Right renal pelvis (tissue), 4 donors: Measurements from ENCODE around the gene ARHGEF25. TPM values are rescaled to one million over a fixed set of nuclear protein-coding genes. Genes with fewer than 3 reads are reported as not detected.
"Not testable (repeated sequence)": the region's sequence is repeated elsewhere in the genome, so short reads cannot be mapped to it uniquely, and the experiment has no call there.

Experiments
- DNase-seq, 4 donors: peaks; one replicate each; pipeline ENCODE4 v3.0.0-alpha.2; 2013; ENCODE audit warnings: low read depth in 4 of 4, low spot score in 3 of 4, missing footprints in 1 of 4
- polyA plus RNA-seq, 4 donors: library from polyadenylated mRNA; unstranded; fragments of 120-200 nt; gene quantifications; one replicate each; pipeline ENCODE4 v1.2.1, GENCODE V29; 2013; ENCODE audit not compliant: insufficient read length in 4 of 4

Gene ARHGEF25
- polyA plus RNA-seq, 4 donors, result 30.0 to 37.1 (median 32.9) TPM

DNA sequence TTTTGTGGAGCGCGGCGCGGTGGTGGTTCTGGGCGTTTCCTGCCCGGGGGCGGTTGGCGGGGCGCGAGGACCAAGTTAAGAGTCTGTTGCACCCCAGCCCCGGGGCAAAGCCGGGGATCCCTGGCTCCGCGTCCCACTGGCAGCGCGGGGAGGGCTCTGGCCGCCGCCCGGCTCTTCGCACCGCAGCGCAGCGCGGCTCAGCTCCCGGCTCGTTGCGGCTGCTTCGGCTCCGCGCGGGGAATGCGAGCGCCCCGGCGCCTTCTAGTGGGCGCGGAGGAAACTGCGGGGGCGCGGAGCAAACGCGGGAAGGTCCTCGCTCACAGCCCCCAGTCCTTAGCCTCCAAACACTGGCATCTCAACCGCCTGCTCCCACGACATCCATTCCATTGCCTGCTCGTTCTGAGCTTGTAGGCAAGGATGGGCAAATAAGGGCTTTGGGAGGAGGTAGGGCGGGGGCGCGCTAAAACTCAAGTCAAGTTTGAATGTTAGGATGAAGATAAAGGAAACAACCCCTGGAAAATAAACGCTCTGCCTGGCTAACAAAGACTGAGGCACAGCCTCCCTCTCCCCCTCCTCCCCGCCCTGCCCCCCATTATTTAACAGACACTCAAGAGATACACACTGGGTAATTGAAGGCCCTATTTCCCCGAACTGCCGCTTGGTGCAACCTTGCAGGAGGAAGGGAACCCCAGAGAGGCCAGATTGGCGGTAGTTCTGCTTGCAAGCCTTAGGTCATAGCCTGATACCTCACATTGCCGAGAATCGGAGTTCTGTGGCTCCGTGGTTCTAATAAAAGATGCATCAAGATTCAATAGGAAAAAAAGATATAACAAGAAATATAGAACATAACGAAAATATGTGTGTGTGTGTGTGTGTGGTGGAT is 22.0 kb downstream of the ARHGEF25 start, which contains the start of gene B4GALNT1:
TSS of gene B4GALNT1 (minus strand) at position 244 of the 883 bp plus-strand sequence. CDS start 1,069 bp downstream, outside the sequence.
- DNase-seq, result no peak

DNA sequence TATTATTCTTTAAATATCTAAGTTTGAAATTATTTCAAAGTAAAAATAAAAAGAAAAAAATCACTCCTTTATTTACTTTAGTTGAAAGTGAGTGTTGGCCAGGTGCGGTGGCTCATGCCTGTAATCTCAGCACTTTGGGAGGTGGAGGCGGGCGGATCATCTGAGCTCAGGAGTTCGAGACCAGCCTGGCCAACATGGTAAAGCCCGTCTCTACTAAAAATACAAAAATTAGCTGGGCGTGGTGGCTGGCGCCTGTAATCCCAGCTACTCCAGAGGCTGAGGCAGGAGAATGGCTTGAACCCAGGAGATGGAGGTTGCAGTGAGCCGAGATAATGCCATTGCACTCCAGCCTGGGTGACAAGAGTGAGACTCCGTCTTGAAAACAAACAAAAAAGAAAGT is 25.5 kb downstream of the ARHGEF25 start:
- not testable (repeated sequence) for DNase-seq

DNA sequence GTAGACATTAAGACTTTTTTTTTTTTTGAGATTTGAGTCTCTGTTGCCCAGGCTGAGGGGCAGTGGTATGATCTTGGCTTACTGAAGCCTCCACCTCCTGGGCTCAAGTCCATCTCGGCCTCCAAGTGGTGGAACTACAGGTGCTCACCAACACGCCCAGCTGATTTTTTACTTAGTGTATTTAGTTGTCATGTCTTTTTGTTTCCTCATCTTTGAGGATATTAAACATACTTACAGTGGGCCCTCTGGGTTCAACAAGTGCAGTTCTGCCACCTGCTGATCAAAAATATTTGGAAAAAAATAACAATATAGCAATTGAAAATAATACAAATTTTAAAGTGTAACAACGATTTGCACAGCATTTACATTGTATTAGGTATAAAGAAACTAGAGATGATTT is 26.1 kb downstream of the ARHGEF25 start:
- no peak for DNase-seq

DNA sequence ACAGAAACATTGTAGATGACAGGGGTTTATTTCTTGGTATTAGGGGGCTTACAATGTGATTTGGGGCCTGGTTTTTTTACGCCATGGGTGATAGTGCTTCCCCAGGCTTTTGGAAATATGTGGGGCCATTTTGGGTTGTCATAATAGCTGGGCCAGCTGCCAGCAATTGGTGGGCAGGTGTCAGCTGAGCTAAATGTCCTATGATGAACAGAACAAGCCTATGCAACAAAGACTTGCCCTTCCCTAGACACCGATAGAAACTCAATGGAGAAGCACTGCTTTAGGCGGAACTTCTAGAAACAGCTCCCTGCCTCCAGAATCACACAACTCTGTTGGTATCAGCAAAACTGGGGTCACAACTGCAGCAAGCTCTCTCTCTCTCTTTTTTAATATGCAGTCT is 26.9 kb downstream of the ARHGEF25 start:
- no peak for DNase-seq

DNA sequence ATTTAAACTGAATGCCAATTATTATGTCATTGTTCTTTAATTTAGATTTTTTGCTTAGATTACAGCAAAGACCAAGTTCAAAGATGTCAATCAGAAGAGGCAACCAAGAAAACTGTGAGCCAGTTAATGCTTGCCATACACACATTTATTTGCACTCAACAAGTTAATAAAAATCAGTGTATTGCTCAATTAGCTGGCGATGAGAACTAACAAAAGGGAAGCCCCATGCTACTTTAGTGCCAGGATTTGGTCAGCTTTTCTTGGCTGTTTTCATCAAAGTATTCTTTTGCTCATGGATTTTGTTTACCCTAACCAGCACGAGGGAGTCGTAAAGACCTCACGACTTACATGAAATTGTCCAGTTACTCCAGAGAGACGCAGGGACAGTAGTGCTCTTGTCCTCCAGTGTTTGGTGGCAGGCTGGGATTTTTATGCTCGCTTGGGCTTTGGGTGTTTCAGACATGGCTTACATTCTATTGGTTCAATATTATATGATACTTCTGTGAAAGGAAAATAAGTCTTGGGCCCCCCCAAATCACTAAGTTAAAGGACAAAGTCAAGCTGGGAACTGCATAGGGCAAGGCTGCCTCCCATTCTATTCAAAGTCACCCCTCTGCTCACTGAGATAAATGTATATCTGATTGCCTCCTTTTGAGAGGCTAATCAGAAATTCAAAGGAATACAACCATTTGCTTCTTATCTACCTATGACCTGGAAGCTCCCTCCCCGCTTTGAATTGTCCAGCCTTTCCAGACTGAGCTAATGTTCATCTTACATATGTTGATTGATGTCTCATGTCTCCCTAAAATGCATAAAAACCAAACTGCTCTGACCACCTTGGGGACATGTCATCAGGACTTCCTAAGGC is 29.2 kb downstream of the ARHGEF25 start:
- no peak for DNase-seq

DNA sequence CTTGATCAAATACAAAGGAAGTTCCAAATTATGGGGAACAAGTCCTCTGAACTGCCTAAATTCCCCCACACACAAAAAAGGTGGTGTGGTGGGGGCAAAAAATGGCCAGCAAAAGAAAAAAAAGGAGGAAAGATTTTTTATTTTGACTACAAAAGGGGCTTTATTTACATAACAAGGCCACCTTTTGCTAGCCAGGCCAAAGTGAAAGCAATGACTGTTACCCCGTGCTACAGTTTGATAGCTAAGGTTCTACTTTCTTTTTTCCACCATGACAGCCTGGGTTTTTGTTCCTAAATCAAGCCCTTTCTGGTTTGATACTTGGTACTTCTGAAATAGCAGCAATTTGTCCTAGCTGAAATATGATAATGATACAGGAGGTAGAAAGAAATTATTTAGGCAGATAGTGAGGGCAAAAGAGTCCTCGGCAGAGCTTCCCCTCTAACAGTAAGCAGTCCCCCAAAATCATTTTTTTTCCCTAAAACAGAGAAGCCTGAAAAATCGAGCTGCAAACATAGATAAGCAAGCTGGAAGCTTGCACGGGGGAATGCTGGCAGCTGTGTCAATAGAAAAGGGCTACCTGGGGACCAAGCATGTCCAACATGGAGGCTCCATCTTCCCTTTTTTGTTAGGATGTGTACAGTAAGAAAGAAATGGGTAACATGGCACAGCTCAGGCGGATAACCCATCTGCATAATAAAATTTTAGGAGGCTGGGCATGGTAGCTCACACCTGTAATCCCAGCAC is 30.6 kb downstream of the ARHGEF25 start:
- no peak for DNase-seq

DNA sequence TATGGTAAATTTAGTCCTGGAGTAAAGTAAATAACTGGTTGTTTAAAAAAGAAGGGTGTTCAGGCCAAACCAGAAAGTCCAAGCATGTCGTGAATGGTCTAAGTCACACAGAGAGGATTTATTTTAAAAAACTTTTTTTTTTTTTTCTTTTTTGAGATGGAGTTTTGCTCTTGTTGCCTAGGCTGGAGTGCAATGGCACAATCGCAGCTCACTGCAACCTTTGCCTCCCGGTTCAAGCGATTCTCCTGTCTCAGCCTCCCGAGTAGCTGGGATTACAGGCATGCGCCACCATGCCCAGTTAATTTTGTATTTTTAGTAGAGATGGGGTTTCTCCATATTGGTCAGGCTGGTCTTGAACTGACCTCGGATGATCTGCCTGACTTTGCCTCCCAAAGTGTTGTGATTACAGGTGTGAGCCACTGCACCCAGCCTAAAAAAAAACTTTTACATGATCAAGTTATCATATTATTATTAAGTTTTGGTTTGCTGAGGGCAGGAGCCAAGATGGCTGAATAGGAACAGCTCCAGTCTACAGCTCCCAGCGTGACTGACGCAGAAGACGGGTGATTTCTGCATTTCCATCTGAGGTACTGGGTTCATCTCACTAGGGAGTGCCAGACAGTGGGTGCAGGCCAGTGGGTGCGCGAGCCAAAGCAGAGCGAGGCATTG is 34.9 kb downstream of the ARHGEF25 start:
- DNase-seq, result not testable (repeated sequence)

DNA sequence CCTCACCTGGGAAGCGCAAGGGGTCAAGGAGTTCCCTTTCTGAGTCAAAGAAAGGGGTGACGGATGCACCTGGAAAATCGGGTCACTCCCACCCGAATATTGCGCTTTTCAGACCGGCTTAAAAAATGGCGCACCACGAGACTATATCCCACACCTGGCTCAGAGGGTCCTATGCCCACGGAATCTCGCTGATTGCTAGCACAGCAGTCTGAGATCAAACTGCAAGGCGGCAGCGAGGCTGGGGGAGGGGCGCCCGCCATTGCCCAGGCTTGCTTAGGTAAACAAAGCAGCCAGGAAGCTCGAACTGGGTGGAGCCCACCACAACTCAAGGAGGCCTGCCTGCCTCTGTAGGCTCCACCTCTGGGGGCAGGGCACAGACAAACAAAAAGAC is 35.4 kb downstream of the ARHGEF25 start:
- DNase-seq, result not testable (repeated sequence)

DNA sequence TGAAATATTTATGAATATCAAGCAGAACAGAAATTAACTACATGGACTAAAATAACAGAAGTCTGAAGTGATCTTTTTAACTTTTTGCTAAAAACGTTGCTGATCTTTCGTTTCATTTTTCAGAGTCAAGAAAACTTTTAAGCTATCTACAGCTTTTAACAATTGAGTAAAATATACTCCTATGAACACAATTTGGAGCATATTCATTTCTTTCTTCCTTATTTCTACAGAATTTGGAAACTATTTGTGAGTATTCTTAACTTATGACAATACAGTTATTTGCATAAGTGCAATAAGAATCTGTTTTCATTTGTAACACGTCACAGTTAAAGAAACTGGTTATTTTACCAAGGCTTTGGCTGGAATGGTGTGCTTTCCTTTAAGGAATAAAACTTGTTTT is 42.8 kb downstream of the ARHGEF25 start:
- DNase-seq, result no peak

DNA sequence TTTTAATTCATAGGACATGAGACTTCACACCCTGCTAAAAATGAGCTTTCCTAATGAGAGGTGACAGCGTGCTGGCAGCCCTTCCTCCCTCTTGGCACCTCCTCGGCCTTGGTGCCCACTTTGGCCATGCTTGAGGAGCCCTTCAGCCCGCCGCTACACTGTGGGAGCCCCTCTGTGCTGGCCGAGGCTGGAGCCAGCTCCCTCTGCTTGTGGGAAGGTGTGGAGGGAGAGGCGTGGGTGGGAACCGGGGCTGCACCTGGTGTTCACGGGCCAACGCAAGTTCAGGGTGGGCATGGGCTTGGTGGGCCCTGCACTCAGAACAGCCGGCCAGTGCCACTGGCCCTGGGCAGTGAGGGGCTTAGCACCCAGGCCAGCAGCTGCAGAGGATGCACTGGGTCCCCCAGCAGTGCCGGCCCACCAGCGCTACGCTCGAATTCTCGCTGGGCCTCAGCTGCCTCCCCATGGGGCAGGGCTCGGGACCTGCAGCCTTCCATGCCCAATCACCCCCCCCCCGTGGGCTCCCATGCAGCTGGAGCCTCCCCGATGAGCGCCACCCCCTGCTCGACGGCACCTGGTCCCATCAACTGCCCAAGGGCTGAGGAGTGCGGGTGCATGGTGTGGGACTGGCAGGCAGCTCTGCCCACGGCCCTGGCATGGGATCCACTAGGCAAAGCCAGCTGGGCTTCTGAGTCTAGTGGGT is 44.5 kb downstream of the ARHGEF25 start:
- DNase-seq, result no peak

DNA sequence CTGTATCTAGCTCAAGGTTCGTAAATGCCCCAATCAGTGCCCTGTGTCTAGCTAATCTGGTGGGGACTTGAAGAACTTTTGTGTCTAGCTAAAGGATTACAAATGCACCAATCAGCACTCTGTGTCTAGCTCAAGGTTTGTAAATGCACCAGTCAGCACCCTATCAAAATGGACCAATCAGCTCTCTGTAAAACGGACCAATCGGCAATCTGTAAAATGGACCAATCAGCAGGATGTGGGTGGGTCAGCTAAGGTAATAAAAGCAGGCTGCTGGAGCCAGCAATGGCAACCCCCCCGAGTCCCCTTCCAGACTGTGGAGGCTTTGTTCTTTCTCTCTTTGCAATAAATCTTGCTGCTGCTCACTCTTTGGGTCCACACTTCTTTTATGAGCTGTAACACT is 45.2 kb downstream of the ARHGEF25 start:
- not testable (repeated sequence) for DNase-seq

DNA sequence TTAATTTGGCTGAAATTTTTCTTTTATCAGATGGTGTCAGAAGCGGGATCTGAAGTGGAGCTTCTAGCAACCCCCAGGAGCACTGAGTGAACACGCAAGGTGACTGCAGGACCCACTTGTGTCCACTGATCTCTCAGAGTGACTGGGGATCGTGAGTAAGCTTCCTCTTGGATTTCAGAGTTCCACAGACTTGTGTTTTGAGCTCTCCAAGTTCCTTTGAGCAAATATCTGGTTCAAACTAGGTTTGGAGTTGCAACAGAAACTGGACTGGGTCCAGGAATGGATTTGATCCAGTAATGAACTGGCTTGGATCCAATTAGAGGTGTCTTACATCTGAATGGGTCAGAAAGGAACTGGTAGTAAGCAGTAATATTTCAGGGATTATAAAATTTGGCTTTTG is 46.5 kb downstream of the ARHGEF25 start:
- no peak for DNase-seq

DNA sequence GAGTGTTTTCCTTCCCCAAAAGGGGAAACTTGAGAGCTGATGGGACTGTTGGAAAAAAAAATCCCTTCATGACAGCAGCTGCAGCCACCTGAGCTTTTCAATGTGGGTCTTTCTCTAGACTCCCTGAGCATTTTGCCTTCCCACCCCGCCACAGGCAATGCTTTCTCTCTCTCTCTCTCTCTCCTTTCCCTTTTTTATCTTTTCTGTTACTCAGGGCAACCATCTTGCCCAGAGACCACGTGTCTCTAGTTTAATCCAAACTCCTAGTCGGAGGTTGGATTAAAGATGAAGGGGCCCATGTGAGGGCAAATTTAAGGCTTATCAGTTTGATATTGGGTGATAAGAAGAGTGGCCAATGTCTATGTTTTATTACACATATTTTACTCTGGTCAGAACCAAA is 47.7 kb downstream of the ARHGEF25 start:
- DNase-seq, result no peak

DNA sequence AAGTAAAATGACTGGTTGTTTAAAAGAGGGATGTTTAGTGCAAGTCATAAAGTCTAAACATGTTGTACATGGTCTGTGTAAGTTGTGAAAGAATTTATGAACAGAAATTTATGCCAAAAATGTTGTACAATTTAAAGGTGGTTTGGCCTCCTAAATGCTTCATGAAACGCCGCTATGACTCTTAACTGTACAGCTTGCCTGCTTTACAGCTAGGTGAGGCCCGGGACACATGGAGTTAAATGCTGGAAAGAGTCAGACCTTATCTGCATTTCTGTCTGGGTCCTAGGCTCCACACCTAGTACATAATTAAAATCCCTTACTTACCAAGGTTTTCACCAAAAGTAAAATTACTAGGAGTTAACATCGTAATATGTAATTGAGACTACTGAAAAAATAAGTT is 50.1 kb downstream of the ARHGEF25 start:
- DNase-seq, result no peak

DNA sequence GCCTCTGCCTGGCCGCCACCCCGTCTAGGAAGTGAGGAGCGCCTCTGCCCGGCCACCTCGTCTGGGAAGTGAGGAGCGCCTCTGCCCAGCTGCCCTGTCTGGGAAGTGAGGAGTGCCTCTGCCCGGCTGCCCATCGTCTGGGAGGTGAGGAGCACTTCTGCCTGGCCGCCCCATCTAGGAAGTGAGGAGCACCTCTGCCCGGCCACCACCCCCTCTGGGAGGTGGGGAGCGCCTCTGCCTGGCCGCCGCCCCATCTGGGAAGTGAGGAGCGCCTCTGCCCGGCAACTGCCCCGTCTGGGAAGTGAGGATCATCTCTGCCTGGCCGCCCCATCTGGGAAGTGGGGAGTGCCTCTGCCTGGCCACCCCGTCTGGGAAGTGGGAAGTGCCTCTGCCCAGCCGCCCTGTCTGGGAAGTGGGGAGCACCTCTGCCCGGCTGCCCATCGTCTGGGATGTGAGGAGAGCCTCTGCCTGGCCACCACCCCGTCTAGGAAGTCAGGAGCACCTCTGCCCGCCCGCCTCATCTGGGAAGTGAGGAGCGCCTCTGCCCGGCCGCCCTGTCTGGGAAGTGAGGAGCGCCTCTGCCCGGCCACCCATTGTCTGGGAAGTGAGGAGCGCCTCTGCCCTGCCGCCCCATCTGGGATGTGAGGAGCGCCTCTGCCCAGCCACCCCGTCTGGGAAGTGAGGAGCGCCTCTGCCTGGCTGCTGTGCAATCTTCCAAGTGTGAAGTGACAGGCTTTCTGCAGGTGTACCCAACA is 54.0 kb downstream of the ARHGEF25 start:
- DNase-seq, result not testable (repeated sequence)
